Esophagus muscularis mucosa (tissue), 4 donors: Measurements from ENCODE around the gene SDK2. TPM values are rescaled to one million over a fixed set of nuclear protein-coding genes. Genes with fewer than 3 reads are reported as not detected.

Experiments used
- DNase-seq: peaks from one replicate; pipeline ENCODE4 v3.0.0-alpha.2; 2017; ENCODE audit errors: extremely low spot score
- H3K27ac ChIP-seq, 4 donors: fragments of 200-600 bp; sonication (generic); replicated peaks in 1 of 4; 1 replicate in 3 of 4; 2 replicates in 1 of 4; pipeline ENCODE4 v1.5.1; 2016 to 2019; ENCODE audit warnings: mild to moderate bottlenecking in 1 of 4
- H3K27me3 ChIP-seq, 4 donors: fragments of 200-600 bp; sonication (generic); one replicate each; pipeline versions ENCODE4 v1.5.1 to v1.6.0; 2016 to 2019
- H3K36me3 ChIP-seq, 4 donors: fragments of 200-600 bp; sonication (generic); one replicate each; pipeline ENCODE4 v1.5.1; 2016 to 2019
- H3K4me1 ChIP-seq, 4 donors: fragments of 200-600 bp; sonication (generic); one replicate each; pipeline ENCODE4 v1.5.1; 2016 to 2019
- H3K4me3 ChIP-seq, 4 donors: fragments of 200-600 bp; sonication (generic); 1 replicate in 2 of 4; 2 replicates in 2 of 4; pipeline ENCODE4 v1.5.1; 2016 to 2019; ENCODE audit warnings: mild to moderate bottlenecking in 4 of 4, moderate library complexity in 1 of 4
- H3K9me3 ChIP-seq, 4 donors: fragments of 200-600 bp; sonication (generic); 1 replicate in 3 of 4; 2 replicates in 1 of 4; pipeline ENCODE4 v1.5.1; 2016 to 2019
- EP300 ChIP-seq: sonication (generic); formaldehyde crosslinking; IDR thresholded peaks from one replicate; pipeline ENCODE4 v1.6.1; 2017; ENCODE audit warnings: antibody characterized with exemption
- POLR2A ChIP-seq: fragments of 450-650 bp; IDR thresholded peaks from one replicate; pipeline ENCODE4 v1.6.1; 2017; ENCODE audit warnings: antibody characterized with exemption, moderate library complexity, mild to moderate bottlenecking, low read depth
- POLR2AphosphoS5 ChIP-seq, 2 donors: sonication (generic); formaldehyde crosslinking; IDR thresholded peaks; one replicate each; pipeline ENCODE4 v1.6.1; 2017; ENCODE audit warnings: antibody characterized with exemption in 2 of 2
- WGBS: methylation state at CpG from one replicate; pipeline ENCODE4 v1.1.5; 2018; 5-methylcytosine and 5-hydroxymethylcytosine counted together
- intact Hi-C: fragments of 100-400 bp; cut with DNase I; formaldehyde crosslinking; loops from one replicate; pipeline ENCODE4 v1.15.1; 2023
- total RNA-seq, 4 donors: library from RNA; depleted of rRNA; stranded (reverse); fragments of >200 nt; gene quantifications; one replicate each; pipeline versions ENCODE4 v1.1.0 to v1.2.1, GENCODE V29; 2016
- TF ChIP-seq, protein P1 (sequence below), 3 experiments: fragments of 200-600 bp in 2 of 3; fragments of 450-650 bp in 1 of 3; sonication (generic) in 2 of 3; IDR thresholded peaks; one replicate each; pipeline ENCODE4 v1.5.1; 2017 to 2019; ENCODE audit warnings: antibody characterized with exemption in 3 of 3, mild to moderate bottlenecking in 2 of 3, moderate library complexity in 1 of 3

SDK2 gene
- total RNA-seq, 4 donors from 2014 or later = 0.42 to 2.0 (median 1.2) TPM

DNA sequence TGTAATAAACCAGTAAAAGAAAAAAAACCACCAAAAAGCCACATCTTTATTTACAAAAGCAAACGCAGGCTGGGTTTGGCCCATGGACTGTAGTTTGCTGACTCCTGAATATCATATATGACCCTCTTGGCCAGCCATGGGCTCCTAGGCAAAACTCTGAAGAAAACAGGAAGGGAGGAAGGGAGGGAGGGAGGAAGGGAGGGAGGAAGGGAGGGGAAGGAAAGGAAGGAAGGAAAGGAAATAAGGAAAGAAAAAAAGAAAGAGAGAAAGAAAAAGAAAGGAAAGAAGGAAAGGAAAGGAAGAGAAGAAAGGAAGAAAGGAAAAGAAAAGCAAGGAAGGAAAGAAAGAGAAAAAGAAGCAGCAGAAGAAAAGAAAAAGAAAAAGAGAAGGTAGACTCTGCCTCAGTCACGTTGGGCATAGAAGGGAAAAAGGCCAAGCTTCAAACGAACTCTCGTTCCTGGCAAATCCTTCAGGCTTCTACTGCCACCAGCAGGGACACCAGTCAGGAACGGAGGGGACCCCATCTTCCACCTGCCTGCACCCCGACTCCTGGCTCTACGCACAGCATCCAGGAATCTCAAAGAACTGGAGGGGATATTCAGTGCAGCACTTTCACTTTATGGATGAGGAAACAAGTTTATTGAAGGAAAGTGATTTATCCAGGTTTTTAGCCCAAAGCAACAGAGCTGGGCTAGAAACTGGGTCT is 354.5 kb downstream of the SDK2 start:
- Histone ChIP-seq H3K4me3 (no peak overlapping the region), H3K4me1 (peaks cover 99 to 100% (median 100%) of the 10 kb centered on the region in 4 donors), H3K36me3 (peaks cover 15 to 20% (median 17%) of the 10 kb centered on the region in 4 donors), H3K9me3 (no peaks in the 10 kb centered on the region), H3K27ac (peak overlapping the region; percentile 73 to 84 (median 79)), H3K27me3 (no peaks in the 10 kb centered on the region)
- WGBS = 48% methylated on average over 7 of the region's 7 CpGs
- intact Hi-C loops = no loop called here
- DNase-seq = no peak
- TF ChIP-seq EP300 = no peak
- no peak for TF ChIP-seq POLR2A
- TF ChIP-seq, protein P1, sequence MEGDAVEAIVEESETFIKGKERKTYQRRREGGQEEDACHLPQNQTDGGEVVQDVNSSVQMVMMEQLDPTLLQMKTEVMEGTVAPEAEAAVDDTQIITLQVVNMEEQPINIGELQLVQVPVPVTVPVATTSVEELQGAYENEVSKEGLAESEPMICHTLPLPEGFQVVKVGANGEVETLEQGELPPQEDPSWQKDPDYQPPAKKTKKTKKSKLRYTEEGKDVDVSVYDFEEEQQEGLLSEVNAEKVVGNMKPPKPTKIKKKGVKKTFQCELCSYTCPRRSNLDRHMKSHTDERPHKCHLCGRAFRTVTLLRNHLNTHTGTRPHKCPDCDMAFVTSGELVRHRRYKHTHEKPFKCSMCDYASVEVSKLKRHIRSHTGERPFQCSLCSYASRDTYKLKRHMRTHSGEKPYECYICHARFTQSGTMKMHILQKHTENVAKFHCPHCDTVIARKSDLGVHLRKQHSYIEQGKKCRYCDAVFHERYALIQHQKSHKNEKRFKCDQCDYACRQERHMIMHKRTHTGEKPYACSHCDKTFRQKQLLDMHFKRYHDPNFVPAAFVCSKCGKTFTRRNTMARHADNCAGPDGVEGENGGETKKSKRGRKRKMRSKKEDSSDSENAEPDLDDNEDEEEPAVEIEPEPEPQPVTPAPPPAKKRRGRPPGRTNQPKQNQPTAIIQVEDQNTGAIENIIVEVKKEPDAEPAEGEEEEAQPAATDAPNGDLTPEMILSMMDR (IDR thresholded peaks at IDR 0.05) = no peak
- no peak for TF ChIP-seq POLR2AphosphoS5 (IDR thresholded peaks at IDR 0.05)

DNA sequence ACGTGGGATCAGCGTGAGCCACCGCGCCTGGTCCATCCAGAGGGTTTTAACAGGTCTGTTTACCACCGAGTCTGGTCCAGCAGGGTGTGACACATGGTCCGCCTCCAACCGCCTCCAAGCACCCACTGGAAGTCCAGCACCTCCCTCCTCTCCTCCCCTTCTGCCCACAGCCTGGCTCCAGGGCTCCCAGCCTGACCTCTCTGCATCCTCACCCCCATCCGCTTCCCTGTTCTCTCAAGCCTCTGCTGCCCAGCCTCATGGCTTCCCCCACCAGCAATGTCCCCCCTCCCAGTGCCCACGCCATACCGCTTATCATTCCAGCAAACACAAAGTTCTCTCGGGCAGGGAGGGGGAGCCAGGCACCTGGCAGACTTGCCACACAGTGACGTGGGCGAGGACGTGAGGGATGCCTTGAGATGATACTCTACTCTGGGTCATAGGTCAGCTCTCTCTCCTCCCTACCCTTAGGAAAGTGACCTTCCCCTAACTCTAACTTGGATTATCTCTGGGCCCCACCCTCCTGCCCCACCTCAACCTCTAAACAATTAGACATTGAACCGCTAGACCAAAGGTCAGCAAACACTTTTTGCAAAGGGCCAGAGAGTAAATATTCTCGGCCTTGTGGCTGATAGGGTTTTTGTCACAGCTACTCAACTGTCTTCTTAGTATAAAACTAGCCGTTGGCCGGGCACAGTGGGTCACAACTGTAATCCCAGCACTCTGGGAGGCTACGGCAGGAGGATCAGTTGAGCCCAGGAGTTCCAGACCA is 355.5 kb downstream of the SDK2 start:
- intact Hi-C loops = no loop called here
- WGBS = 65% methylated on average over 19 of the region's 19 CpGs
- Histone ChIP-seq H3K4me3 (peak overlapping the region in 1 of 4 donors; percentile 6), H3K27ac (peak overlapping the region; percentile 73 to 84 (median 79)), H3K36me3 (peaks cover 18 to 29% (median 23%) of the 10 kb centered on the region in 4 donors), H3K9me3 (no peaks in the 10 kb centered on the region), H3K27me3 (no peaks in the 10 kb centered on the region), H3K4me1 (peaks cover 99 to 100% (median 100%) of the 10 kb centered on the region in 4 donors)
- peak; percentile 29 to 49 for TF ChIP-seq POLR2AphosphoS5 (IDR thresholded peaks at IDR 0.05)
- no peak for TF ChIP-seq POLR2A
- DNase-seq = no peak

DNA sequence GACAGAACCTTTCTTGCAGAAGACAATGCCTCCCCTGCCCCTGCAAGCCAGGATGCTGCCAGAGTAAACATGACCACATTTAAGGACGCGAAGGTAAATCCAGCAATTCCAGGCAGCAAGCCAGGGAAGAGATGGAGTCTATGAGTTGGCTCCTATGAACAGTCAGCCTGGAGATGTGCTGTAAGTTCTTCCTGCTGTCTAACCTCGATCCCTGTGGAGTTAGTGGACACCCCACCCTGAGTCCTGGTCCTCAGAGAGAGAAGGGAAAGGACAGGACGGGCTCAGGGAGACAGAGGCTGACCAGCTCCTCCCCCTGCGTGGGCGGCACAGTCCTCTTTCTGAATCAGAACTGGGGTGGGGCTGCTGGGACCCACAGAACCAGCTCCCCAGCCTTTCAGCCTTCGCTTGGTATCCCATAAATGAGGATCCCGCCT is 357.4 kb downstream of the SDK2 start:
- 33% methylated on average over 4 of the region's 8 CpGs for WGBS
- Histone ChIP-seq H3K9me3 (no peaks in the 10 kb centered on the region), H3K27me3 (no peaks in the 10 kb centered on the region), H3K4me3 (no peak overlapping the region), H3K36me3 (peaks cover 18 to 47% (median 32%) of the 10 kb centered on the region in 4 donors), H3K27ac (peak overlapping the region; percentile 51 to 80 (median 76)), H3K4me1 (peaks cover 87 to 97% (median 90%) of the 10 kb centered on the region in 4 donors)
- TF ChIP-seq EP300 = no peak
- TF ChIP-seq, protein P1 (IDR thresholded peaks at IDR 0.05) = no peak
- TF ChIP-seq POLR2AphosphoS5 (IDR thresholded peaks at IDR 0.05) = peak in 1 of 2 donors; percentile 9
- no peak for DNase-seq
- intact Hi-C loops = no loop called here

DNA sequence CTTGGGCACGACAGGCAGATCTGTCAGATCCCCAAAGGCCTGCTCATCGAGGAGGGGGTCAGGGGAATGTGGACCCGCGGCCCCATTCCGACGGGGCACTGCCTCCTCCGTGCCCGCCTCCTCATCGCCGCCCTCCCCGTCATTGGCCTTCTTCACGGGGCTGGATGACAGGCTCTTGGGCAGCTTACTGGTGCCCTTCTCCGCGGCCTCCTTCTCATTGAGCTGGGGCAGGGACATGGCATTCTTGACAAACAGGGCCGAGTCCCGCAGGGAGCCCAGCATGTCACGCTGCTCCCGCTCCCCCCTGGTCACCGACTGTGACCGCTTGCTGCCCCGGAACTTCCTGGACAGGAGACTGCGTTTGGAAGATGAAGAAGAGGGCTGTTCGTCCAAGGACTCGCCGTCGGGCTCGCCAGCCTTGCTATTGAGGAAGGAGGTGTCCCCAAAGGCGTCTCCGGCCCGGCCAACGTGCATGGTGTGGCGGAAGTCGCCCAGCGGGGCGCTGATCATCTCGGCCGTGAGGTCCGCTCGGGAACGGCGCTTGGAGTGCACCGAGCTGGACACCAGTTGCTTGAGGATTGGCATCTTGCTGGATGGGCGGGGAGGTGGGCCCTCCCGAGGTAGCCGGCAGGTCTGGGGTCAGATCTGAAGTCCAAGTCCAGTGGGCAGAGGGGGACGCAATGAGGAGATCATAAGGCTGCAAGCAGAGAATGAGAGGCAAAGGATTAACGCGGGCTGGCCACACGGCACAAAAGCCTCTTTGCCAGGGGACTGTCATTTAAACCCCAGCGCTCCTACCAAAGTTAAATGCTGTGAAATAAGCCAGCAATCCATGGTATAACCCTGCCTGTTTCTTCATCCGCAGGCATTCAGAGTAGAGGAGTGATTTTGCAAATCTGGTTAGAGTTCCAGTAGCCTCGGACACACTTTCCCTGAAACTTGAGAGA is 358.1 kb downstream of the SDK2 start:
- DNase-seq = no peak
- no peak for TF ChIP-seq POLR2A
- TF ChIP-seq, protein P1 (IDR thresholded peaks at IDR 0.05) = no peak
- no peak for TF ChIP-seq POLR2AphosphoS5 (IDR thresholded peaks at IDR 0.05)
- TF ChIP-seq EP300 = no peak
- H3K36me3 ChIP-seq = peaks cover 18 to 54% (median 35%) of the 10 kb centered on the region in 4 donors
- H3K9me3 ChIP-seq = no peaks in the 10 kb centered on the region
- peak overlapping the region; percentile 51 to 80 (median 76) for H3K27ac ChIP-seq
- no peaks in the 10 kb centered on the region for H3K27me3 ChIP-seq
- H3K4me1 ChIP-seq = peaks cover 80 to 90% (median 84%) of the 10 kb centered on the region in 4 donors
- WGBS = 83% methylated on average over 36 of the region's 52 CpGs
- no peak overlapping the region for H3K4me3 ChIP-seq
- intact Hi-C loops = no loop called here
